ENCODE data around the gene PRR30. TPM values are rescaled to one million over a fixed set of nuclear protein-coding genes. Genes with fewer than 3 reads are reported as not detected.
A peak's percentile ranks its signal among the peaks of the same experiment; 100 is the strongest.

PRR30 gene
- total RNA-seq, 2 donors from 2014 or later, result not detected

- TF ChIP-seq CTCF (IDR thresholded peaks at IDR 0.05), result no peak
- no peaks in the 10 kb centered on the region for H3K36me3 ChIP-seq
- no peak overlapping the region for H3K4me3 ChIP-seq
- no peaks in the 10 kb centered on the region for H3K9me3 ChIP-seq
- H3K4me1 ChIP-seq (ENCODE audit: control insufficient read depth in 1 of 2, low read depth in 2 of 2), result peaks cover 8 to 15% of the 10 kb centered on the region in 2 donors
- no peak for DNase-seq (ENCODE audit: low spot score)
- ATAC-seq (ENCODE audit: insufficient number of reproducible peaks, low FRiP score, low read depth), result no peak
- no peak overlapping the region for H3K27ac ChIP-seq
- H3K27me3 ChIP-seq (replicated peaks; ENCODE audit: insufficient read depth), result no peaks in the 10 kb centered on the region
These were observed 1.8 kb downstream of the PRR30 start for GRCh38 chr2:27137322-27137935.

GRCh38 chr2:27136751-27137150 lies 2.5 kb downstream of the PRR30 start:
- DNase-seq (ENCODE audit: low spot score), result no peak

GRCh38 chr2:27135478-27135955 lies 3.7 kb downstream of the PRR30 start:
- no peak for TF ChIP-seq CTCF (IDR thresholded peaks at IDR 0.05)
- no peaks in the 10 kb centered on the region for H3K27me3 ChIP-seq (replicated peaks; ENCODE audit: insufficient read depth)
- H3K36me3 ChIP-seq, result peaks cover 16% of the 10 kb centered on the region
- no peak for ATAC-seq (ENCODE audit: insufficient number of reproducible peaks, low FRiP score, low read depth)
- H3K4me3 ChIP-seq, result no peak overlapping the region
- no peaks in the 10 kb centered on the region for H3K9me3 ChIP-seq
- DNase-seq (ENCODE audit: low spot score), result no peak
- peaks cover 8 to 19% of the 10 kb centered on the region in 2 donors for H3K4me1 ChIP-seq (ENCODE audit: control insufficient read depth in 1 of 2, low read depth in 2 of 2)
- H3K27ac ChIP-seq, result no peak overlapping the region

More at GRCh38 chr2:27136751-27137150, 2.5 kb downstream of the PRR30 start:
- ATAC-seq (ENCODE audit: insufficient number of reproducible peaks, low FRiP score, low read depth), result no peak
- H3K27ac ChIP-seq, result no peak overlapping the region
- no peaks in the 10 kb centered on the region for H3K27me3 ChIP-seq (replicated peaks; ENCODE audit: insufficient read depth)
- H3K9me3 ChIP-seq, result no peaks in the 10 kb centered on the region
- H3K36me3 ChIP-seq, result peaks cover 4% of the 10 kb centered on the region
- TF ChIP-seq CTCF (IDR thresholded peaks at IDR 0.05), result no peak
- H3K4me3 ChIP-seq, result no peak overlapping the region
- H3K4me1 ChIP-seq (ENCODE audit: control insufficient read depth in 1 of 2, low read depth in 2 of 2), result peaks cover 8 to 19% of the 10 kb centered on the region in 2 donors

GRCh38 chr2:27134781-27135477 lies 4.3 kb downstream of the PRR30 start:
- Histone ChIP-seq H3K36me3 (peaks cover 19% of the 10 kb centered on the region), H3K4me3 (peak overlapping the region; percentile 89), H3K27me3 (replicated peaks; ENCODE audit: insufficient read depth) (no peaks in the 10 kb centered on the region), H3K4me1 (ENCODE audit: control insufficient read depth in 1 of 2, low read depth in 2 of 2) (peaks cover 8 to 19% of the 10 kb centered on the region in 2 donors), H3K9me3 (no peaks in the 10 kb centered on the region), H3K27ac (no peak overlapping the region)
- no peak for TF ChIP-seq CTCF (IDR thresholded peaks at IDR 0.05)
- DNase-seq (ENCODE audit: low spot score), result no peak
- ATAC-seq (ENCODE audit: insufficient number of reproducible peaks, low FRiP score, low read depth), result no peak

- Histone ChIP-seq H3K9me3 (no peaks in the 10 kb centered on the region), H3K36me3 (peaks cover 19% of the 10 kb centered on the region), H3K4me3 (peak within 1 kb of the TSS; percentile 89), H3K4me1 (ENCODE audit: control insufficient read depth in 1 of 2, low read depth in 2 of 2) (peaks cover 8 to 19% of the 10 kb centered on the region in 2 donors), H3K27ac (peak within 1 kb of the TSS; percentile 78 to 80), H3K27me3 (replicated peaks; ENCODE audit: insufficient read depth) (no peaks in the 10 kb centered on the region)
- no peak for TF ChIP-seq CTCF (IDR thresholded peaks at IDR 0.05)
- peak; percentile 78 for DNase-seq (ENCODE audit: low spot score)
- peak; percentile 69 for ATAC-seq (ENCODE audit: insufficient number of reproducible peaks, low FRiP score, low read depth)
These were observed 5.1 kb downstream of the PRR30 start, which contains the start of gene PREB for GRCh38 chr2:27133905-27134780. Gene PREB (minus strand): TSS chr2:27134636. CDS start chr2:27134421, 215 bp downstream.

Measured in thoracic aorta (tissue), 2 donors.